Lung microvascular endothelial cell (primary cell): ENCODE measurements around the gene COX4I1. TPM values are rescaled to one million over a fixed set of nuclear protein-coding genes. Genes with fewer than 3 reads are reported as not detected.

Experiments
- DNase-seq, 2 donors: peaks; one replicate each; pipeline versions ENCODE4 v3.0.0 to v3.0.0-alpha.2; 2010; ENCODE audit warnings: low read depth in 2 of 2
- total RNA-seq: library from RNA; depleted of rRNA; stranded (reverse); fragments of >200 nt; gene quantifications from 2 replicates; pipeline ENCODE4 v1.2.1, GENCODE V29; 2014

COX4I1 gene
- total RNA-seq, 1 donor from 2014 or later: 633 TPM

DNA sequence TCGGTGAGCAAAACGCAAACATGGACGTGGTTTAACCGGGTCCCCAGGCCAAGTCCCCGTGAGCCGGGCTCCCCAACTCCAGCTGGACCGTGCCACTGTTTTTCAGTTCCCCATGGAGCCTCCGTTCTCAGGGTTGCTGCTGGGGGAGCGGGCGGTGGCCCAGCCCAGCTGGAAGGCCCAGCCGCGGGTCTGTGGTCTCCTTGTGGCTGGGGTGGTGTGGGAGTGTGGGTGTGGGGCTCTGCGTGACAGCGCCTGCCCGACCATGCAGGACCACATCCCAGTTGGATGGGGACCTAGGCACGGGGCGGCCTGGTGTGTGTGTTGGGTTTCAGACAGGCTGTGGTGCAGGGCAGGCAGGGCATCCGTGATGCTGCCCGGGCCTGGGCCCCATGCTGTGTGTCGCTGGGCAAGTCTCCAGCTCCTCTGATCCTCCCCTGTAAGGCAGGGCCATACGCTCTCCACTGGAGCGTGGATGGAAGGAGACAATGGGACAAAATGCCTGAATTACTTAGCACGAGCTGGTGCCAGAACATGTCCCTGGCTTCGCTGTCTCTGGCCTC is 40.3 kb downstream of the COX4I1 start:
- no peak for DNase-seq

DNA sequence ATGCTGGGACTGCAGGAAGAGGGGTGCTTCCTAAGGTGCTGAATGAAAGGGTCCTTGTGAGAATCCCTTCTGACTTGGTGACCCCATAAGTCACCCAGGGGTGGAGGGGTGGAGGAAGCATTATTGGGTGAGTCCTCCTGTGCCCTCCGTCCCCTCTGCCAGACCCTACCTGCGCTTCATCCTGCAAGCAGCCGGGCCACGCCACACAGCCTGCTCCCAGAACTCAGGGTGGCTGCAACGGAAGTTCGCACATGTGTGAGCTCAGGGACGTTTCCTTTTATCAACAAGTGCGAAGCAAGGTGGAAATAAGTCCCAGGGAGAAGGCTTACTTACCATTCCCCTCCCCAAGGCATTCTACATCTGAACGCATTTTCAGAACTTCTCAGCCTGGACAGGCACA is 40.9 kb downstream of the COX4I1 start:
- no peak for DNase-seq

- DNase-seq: no peak
These were observed 41.3 kb downstream of the COX4I1 start for GRCh38 chr16:85840801-85841200.

DNA sequence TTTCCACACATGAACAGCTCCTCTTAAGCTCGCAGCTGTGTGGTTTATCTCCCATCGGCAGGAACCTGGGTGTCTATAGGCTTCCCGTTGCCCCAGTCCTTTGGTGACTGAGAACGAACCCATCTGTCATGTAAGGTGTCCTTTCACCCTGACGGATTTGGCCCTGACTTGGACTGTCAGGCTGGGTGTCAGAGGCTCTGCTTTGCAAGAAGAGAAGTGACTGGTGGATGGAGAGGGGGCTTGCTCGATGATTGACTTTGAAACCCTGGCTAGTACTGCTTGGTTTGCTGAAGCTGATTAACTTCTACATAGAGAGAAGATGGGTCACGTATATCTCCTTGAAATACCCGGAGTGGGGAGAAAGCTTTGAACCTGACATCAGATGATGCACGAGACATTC is 42.9 kb downstream of the COX4I1 start:
- no peak for DNase-seq

GRCh38 chr16:85842848-85843247 is 43.4 kb downstream of the COX4I1 start:
- DNase-seq: no peak

GRCh38 chr16:85843471-85844168 is 44.1 kb downstream of the COX4I1 start:
- DNase-seq: no peak

GRCh38 chr16:85844169-85844481 is 44.6 kb downstream of the COX4I1 start:
- no peak for DNase-seq

- no peak for DNase-seq
These were observed 45.3 kb downstream of the COX4I1 start for GRCh38 chr16:85844786-85845185.

DNA sequence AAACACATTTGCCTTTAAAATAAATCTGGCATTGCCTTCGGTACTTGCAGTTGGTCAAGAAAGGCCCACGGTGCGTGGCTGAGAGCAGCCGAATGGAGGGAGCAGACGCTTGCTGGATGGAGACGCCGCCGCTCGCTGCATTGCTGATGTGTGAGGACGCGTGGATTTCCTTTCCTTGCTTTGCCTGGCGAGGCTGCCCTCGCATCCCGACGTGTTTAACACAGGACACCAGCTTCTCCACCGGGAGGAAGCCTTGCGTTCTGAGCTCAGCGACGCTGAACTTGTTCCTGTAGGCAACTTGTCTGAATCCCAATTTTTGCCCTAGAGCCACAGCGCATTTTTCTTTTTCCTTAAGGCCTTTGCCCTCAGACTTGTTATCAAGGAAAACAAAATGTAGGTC is 45.8 kb downstream of the COX4I1 start:
- no peak for DNase-seq

GRCh38 chr16:85846461-85846860 is 47.0 kb downstream of the COX4I1 start:
- DNase-seq: no peak

GRCh38 chr16:85847036-85847435 is 47.5 kb downstream of the COX4I1 start:
- no peak for DNase-seq

DNA sequence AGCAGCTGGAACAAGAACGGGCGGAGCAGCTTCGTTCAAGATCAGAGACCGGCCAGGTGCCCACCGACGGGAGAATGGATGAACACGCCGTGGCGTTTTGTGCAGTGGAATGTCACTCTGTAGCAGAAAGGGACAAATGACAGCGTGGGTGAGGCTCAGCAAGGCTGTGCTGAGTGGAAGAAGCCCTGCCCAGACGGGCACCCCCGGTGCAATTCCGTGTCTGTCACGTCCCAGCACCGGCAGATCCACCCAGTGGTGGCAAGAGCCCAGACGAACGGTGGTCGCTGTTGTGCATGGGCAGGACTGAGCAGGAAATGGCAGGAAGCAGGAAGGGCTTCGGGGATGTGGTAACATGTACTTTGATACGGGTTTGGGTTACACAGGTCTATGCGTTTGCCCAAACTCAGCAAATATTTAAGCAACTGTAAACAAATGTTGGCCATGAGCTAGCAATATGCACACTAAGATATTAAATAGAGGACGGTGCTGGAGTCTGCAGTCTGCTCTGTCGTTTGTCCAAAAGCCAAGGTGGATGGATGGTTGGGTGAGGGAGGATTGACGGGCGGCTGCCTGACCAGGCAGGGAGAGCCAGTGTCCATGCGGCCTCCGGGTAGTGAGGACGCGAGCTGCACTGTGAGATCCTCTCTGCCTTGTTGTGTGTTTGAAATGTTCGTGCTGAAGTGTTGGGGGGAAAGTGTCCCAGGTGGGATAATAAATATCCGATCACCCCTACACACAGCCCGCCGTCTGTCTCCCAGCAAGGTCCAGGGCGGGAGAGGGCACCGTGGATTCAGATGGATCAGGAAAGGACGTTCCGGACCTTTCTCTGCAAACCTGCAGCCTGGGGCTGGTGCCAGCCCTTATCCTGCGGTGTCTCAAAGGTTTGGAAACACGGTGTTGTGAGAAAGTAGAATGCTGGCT is 48.4 kb downstream of the COX4I1 start:
- peak in 1 of 2 donors; percentile 26 for DNase-seq

- no peak for DNase-seq
These were observed 49.5 kb downstream of the COX4I1 start for GRCh38 chr16:85848986-85849385.

DNA sequence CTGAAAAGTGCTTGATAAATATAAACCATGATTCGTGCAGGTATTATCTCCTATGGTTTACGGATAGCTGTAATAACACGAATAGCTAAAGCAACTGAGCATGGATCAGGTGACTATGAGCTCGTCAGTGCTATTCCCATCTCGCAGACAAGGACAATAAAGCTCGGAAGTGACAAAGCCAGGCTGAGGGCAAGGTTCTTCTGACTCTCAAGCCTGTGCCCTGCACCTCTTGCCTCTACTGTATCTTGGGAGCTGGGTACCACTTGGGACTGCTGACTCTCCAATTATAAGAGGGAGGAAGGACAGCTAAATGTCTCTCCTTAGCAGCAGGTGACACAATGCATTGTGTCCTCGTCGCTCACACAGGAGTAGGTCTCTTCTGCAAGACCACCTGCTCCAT is 49.9 kb downstream of the COX4I1 start:
- no peak for DNase-seq

GRCh38 chr16:85850344-85850880 is 50.9 kb downstream of the COX4I1 start:
- DNase-seq: no peak

DNA sequence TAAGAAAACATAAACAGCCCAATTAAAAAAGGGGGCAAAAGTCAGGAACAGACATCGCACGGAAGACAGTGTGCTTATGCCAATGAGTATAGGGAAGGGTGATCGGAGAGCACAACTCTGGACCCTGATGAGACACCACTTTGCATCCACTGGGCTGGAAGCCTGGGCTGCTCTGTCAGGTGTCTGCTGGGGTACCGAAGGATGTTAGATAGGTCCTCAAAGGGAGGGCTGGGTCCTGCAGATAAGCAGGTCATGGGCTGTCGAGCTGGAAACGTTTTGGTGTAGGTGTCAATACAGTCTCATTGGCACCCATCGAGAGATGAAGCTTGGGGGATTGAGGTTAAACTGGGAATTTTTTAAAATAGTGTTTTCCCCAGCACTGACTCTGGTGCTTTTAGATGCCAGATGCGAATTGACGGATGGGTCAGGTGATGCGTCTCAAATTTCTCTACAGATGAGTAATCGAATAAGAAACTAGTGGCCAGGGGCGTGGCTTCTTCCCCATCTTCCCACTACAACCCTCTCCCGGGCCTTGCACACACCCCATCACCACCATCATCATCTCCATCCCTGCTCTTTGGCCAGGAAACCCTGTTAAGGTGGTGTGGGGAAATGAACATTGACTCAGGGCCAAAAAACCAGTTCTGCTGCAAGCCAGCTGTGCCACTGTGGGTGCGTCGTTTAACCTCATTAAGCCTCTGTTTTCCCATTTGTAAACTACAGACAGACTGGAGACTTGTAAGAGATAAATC is 51.7 kb downstream of the COX4I1 start:
- DNase-seq: no peak

- peak in 1 of 2 donors; percentile 53 for DNase-seq
These were observed 54.4 kb downstream of the COX4I1 start for GRCh38 chr16:85853547-85854545.

GRCh38 chr16:85854935-85855334 is 55.4 kb downstream of the COX4I1 start:
- no peak for DNase-seq

DNA sequence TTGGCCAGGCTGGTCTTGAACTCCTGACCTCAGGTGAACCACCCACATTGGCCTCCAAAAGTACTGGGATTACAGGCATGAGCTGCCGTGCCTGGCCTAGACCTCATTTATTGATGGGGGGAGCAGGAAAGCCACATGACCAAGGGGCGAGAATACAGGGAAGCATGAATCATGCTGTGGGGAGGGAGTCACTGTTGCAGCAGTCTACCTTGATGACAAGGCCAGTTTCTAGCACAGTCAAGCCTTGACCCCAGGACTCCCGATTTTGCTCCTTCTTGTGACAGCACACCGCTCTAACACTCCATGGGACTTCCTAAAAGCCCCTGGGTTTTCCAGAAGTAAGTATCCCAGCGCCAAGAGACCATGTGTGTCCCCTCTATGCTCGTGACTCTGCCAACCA is 56.6 kb downstream of the COX4I1 start:
- DNase-seq: peak in 1 of 2 donors; percentile 16

DNA sequence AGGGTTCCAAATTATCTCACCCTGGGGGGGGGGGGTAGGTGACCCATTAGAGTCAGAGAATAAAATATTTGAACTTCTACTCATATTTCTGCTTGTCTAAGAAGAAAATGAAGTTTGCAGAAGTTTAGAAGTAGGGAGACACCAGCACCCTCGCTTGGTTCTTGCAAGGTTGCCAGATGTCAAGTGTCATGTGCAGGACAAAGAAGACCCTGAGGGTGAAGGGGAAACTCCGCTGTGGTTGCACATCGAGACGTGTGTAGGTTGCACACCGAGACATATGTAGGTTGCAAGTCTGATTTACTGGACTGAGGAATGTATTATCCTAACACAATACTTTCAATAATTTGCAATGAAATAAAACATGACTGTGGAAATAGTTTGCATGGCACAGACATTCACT is 57.1 kb downstream of the COX4I1 start:
- DNase-seq: no peak
